ENCODE measurements around the gene TMCC1. TPM values are rescaled to one million over a fixed set of nuclear protein-coding genes. Genes with fewer than 3 reads are reported as not detected.

Gene TMCC1
- polyA plus RNA-seq, 1 of the 3 experiments (the other 2 are of a cell fraction): 7.2 TPM

GRCh38 chr3:129867506-129868124 is 25.9 kb downstream of the TMCC1 start:
- Histone ChIP-seq H3K9me3 (no peaks in the 10 kb centered on the region), H3K9ac (no peak overlapping the region), H3K27ac (ENCODE audit: low read depth in 2 of 2, low read length in 1 of 2) (no peak overlapping the region; a peak in 1 of 4 replicates), H3K4me3 (ENCODE audit: low read depth in 2 of 2, low read length in 1 of 2) (no peak overlapping the region), H4K20me1 (ENCODE audit: insufficient read depth) (0 out of 2 replicates have a peak, but pooled peaks cover 6% of the 10 kb centered on the region), H3K4me1 (ENCODE audit: control insufficient read depth in 1 of 2, insufficient read depth in 2 of 2, low read depth in 1 of 2, low read length in 1 of 2) (no peaks in the 10 kb centered on the region; a peak in 1 of 4 replicates), H3K36me3 (replicated peaks in 1 of 2; ENCODE audit: control insufficient read depth in 1 of 2, insufficient read depth in 2 of 2, low read length in 1 of 2) (peaks cover 9 to 21% of the 10 kb centered on the region in 2 experiments), H3K9me2 (no peaks in the 10 kb centered on the region), H3K79me2 (ENCODE audit: insufficient read depth) (peaks cover 42% of the 10 kb centered on the region), H3K4me2 (no peak overlapping the region), H2AFZ (ENCODE audit: low read depth) (no peak overlapping the region), H3K27me3 (ENCODE audit: insufficient read depth) (no peaks in the 10 kb centered on the region), H3F3A (replicated peaks; ENCODE audit: insufficient read depth) (peaks cover 3% of the 10 kb centered on the region)
- WGBS (ENCODE audit: low lambda C conversion rate): 93% methylated on average over 5 of the region's 5 CpGs
- POLR2A ChIA-PET: no interaction called here
- CTCF ChIA-PET: no interaction called here
- DNase-seq: no peak
- TF ChIP-seq TCF12 (IDR thresholded peaks at IDR 0.05): no peak
- no peak for TF ChIP-seq CTCF (IDR thresholded peaks at IDR 0.05)
- TF ChIP-seq GATA2 (CRISPR knock-in tag; IDR thresholded peaks at IDR 0.05): no peak
- TF ChIP-seq GABPA (IDR thresholded peaks at IDR 0.05; ENCODE audit: low read depth): no peak
- no peak for TF ChIP-seq USF1 (IDR thresholded peaks at IDR 0.05; ENCODE audit: borderline replicate concordance, low read depth)
- no peak for TF ChIP-seq RAD21 (IDR thresholded peaks at IDR 0.05; ENCODE audit: low read length)
- no peak for TF ChIP-seq REST (IDR thresholded peaks at IDR 0.05; ENCODE audit: low read depth, low read length)
- TF ChIP-seq FOXM1 (IDR thresholded peaks at IDR 0.05; ENCODE audit: low read depth): no peak
- no peak for TF ChIP-seq FOSL2 (IDR thresholded peaks at IDR 0.05; ENCODE audit: borderline replicate concordance, low read depth)
- TF ChIP-seq FOXJ3 (CRISPR knock-in tag; IDR thresholded peaks at IDR 0.05): no peak
- TF ChIP-seq YY1 (IDR thresholded peaks at IDR 0.05; ENCODE audit: low read depth): no peak
- TF ChIP-seq ZBTB33 (IDR thresholded peaks at IDR 0.05; ENCODE audit: borderline replicate concordance, low read depth): no peak
- TF ChIP-seq NFIC (IDR thresholded peaks at IDR 0.05; ENCODE audit: borderline replicate concordance): no peak
- TF ChIP-seq RCOR1 (IDR thresholded peaks at IDR 0.05; ENCODE audit: low read length): no peak
- no peak for TF ChIP-seq JUND (IDR thresholded peaks at IDR 0.05)
- no peak for TF ChIP-seq ELF1 (IDR thresholded peaks at IDR 0.05)
